ENCODE results near the gene ETHE1. TPM values are rescaled to one million over a fixed set of nuclear protein-coding genes. Genes with fewer than 3 reads are reported as not detected.
A peak's percentile ranks its signal among the peaks of the same experiment; 100 is the strongest.

ETHE1 gene
- polyA plus RNA-seq, 2 of the 4 experiments (the other 2 are of a cell fraction) = 37.3 to 58.9 TPM

DNA sequence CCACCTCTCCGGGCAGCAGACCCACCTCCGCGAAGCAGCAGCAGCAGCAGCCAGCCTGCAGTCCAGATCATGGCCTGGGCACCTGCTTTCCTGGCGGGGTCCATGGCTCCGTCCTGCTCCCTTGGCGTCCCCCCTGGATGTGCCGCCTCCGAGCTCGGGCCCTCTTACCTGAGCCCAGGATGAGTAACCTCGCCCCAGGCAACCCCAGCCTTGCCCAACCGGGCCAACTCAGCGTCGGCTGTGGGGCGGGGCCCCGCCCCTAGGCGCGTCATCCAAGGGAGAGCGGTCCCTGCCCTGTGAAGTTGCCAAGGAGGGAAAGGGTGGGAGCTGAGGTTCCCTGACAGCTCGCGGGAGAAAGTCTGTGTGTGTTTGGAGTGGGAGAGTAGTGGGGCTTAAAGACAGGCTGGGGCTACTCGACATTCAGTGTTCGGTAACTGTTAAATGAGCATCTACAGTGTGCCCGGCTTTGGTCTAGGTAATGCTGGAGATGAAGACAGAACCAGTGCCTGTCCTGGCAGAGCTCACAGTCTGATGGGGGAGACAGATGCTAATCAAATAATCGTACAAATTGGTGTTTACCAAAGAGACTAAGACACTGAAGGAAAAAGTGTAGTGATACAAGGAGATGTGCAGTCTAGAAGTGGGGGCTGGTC is 61.4 kb downstream of the ETHE1 start, which contains the start of gene LYPD3:
Gene LYPD3 (minus strand): TSS at position 141 of the 653 bp plus-strand sequence. CDS start 37 bp downstream, at position 104.
- TF ChIP-seq, protein P1, sequence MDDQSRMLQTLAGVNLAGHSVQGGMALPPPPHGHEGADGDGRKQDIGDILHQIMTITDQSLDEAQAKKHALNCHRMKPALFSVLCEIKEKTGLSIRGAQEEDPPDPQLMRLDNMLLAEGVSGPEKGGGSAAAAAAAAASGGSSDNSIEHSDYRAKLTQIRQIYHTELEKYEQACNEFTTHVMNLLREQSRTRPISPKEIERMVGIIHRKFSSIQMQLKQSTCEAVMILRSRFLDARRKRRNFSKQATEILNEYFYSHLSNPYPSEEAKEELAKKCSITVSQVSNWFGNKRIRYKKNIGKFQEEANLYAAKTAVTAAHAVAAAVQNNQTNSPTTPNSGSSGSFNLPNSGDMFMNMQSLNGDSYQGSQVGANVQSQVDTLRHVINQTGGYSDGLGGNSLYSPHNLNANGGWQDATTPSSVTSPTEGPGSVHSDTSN (IDR thresholded peaks at IDR 0.05) = no peak
- TF ChIP-seq POLR2AphosphoS2 (conservative IDR thresholded peaks at IDR 0.05; ENCODE audit: low read length) (no peak), RFX5 (IDR thresholded peaks at IDR 0.05) (no peak), HEYL (CRISPR knock-in tag; IDR thresholded peaks at IDR 0.05) (no peak), RNF2 (IDR thresholded peaks at IDR 0.05; ENCODE audit: borderline replicate concordance, low read depth) (no peak)
- CTCF ChIA-PET = interaction anchor here (1.0 to 14.0 kb wide), 7 partner anchors 8 to 90 kb away, joined by 3 to 176 read pairs (median 5); no protein-coding TSS in a partner anchor
- no peak for FAIRE-seq
- Histone ChIP-seq H3K4me2 (peak within 1 kb of the TSS; percentile 82), H3K4me3 (peak within 1 kb of the TSS; percentile 62), H3K4me1 (peaks cover 15% of the 10 kb centered on the region), H3K9me3 (no peaks in the 10 kb centered on the region), H3K27ac (peak within 1 kb of the TSS in 1 of 2 experiments; percentile 79; a peak in 1 of 6 replicates)
- POLR2A ChIA-PET = no interaction called here
- 82% methylated on average over 16 of the region's 24 CpGs for WGBS (ENCODE audit: missing lambda C conversion rate)
- no peak for ATAC-seq
- DNase-seq (ENCODE audit: low read depth in 1 of 2, low spot score in 1 of 2) = no peak

DNA sequence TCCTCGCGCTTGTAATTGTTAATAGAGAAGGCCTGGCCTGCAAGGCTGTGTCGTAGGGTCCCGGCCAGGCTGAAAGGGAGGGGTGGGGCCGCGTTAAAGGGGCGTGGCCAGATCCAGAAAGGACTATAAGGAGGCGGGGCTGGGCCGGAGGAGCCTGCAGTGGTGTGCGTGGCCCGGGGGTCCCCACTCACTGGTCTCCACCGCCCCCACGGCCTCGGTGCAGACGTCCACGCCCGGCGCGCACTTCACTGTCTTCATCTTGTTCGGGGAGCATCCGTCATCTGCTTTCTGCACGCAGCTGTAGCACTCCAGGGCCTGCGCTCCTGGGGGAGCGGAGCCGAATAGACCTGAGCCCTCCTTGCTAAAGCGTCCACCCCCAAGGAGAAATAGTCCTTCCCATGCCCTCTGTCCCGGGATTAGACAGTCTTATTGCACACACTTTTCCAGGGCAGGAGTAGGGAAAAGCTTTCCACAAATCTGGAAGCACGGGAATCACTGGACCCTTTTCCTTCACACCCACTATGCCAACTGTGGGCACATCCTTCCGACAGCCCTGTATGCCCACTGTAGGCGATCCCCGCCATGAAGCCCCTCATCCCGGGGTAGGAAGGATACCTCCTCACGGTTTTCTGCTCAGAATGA is 62.7 kb downstream of the ETHE1 start:
- FAIRE-seq (no peak), DNase-seq (ENCODE audit: low read depth in 1 of 2, low spot score in 1 of 2) (no peak), ATAC-seq (peak; percentile 66 to 80)
- Histone ChIP-seq H3K9me3 (no peaks in the 10 kb centered on the region), H3K4me1 (peaks cover 15% of the 10 kb centered on the region), H3K4me3 (peak overlapping the region; percentile 62), H3K4me2 (peak overlapping the region; percentile 82), H3K27ac (peak overlapping the region; percentile 52 to 79; a peak in 4 of 6 replicates)
- CTCF ChIA-PET = interaction anchor here (0.6 to 14.0 kb wide), 11 partner anchors 10 to 302 kb away, joined by 3 to 176 read pairs (median 4); no protein-coding TSS in a partner anchor
- POLR2A ChIA-PET = interaction anchor here (0.8 to 2.0 kb wide), 8 partner anchors 10 to 69 kb away, joined by 3 to 17 read pairs (median 6); partner anchors contain the start of genes PHLDB3 and ZNF575
- 21% methylated on average over 33 of the region's 33 CpGs for WGBS (ENCODE audit: missing lambda C conversion rate)
- TF ChIP-seq POLR2AphosphoS2 (conservative IDR thresholded peaks at IDR 0.05; ENCODE audit: low read length) = no peak
- TF ChIP-seq NPAS2 (CRISPR knock-in tag; IDR thresholded peaks at IDR 0.05; ENCODE audit: borderline replicate concordance) = no peak
- TF ChIP-seq, protein P2, sequence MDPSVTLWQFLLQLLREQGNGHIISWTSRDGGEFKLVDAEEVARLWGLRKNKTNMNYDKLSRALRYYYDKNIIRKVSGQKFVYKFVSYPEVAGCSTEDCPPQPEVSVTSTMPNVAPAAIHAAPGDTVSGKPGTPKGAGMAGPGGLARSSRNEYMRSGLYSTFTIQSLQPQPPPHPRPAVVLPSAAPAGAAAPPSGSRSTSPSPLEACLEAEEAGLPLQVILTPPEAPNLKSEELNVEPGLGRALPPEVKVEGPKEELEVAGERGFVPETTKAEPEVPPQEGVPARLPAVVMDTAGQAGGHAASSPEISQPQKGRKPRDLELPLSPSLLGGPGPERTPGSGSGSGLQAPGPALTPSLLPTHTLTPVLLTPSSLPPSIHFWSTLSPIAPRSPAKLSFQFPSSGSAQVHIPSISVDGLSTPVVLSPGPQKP (IDR thresholded peaks at IDR 0.05; ENCODE audit: low read depth, low read length) = no peak
- TF ChIP-seq HOXA7 (CRISPR knock-in tag; IDR thresholded peaks at IDR 0.05) = no peak
- TF ChIP-seq RNF2 (IDR thresholded peaks at IDR 0.05; ENCODE audit: borderline replicate concordance, low read depth) = no peak
- TF ChIP-seq SMC3 (IDR thresholded peaks at IDR 0.05) = no peak
- no peak for TF ChIP-seq HDAC2 (IDR thresholded peaks at IDR 0.05)
- TF ChIP-seq, protein P3, sequence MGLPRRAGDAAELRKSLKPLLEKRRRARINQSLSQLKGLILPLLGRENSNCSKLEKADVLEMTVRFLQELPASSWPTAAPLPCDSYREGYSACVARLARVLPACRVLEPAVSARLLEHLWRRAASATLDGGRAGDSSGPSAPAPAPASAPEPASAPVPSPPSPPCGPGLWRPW (IDR thresholded peaks at IDR 0.05) = no peak
- TF ChIP-seq CHD2 (IDR thresholded peaks at IDR 0.05; ENCODE audit: low read length, partially characterized antibody) = no peak
- no peak for TF ChIP-seq NR3C1 (IDR thresholded peaks at IDR 0.05)
- TF ChIP-seq JUN (IDR thresholded peaks at IDR 0.05) = no peak
- no peak for TF ChIP-seq CHD4 (IDR thresholded peaks at IDR 0.05; ENCODE audit: borderline replicate concordance)
- TF ChIP-seq HOXB13 (CRISPR knock-in tag; IDR thresholded peaks at IDR 0.05; ENCODE audit: low read depth) = no peak
- TF ChIP-seq, protein P4, sequence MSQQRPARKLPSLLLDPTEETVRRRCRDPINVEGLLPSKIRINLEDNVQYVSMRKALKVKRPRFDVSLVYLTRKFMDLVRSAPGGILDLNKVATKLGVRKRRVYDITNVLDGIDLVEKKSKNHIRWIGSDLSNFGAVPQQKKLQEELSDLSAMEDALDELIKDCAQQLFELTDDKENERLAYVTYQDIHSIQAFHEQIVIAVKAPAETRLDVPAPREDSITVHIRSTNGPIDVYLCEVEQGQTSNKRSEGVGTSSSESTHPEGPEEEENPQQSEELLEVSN (IDR thresholded peaks at IDR 0.05; ENCODE audit: borderline replicate concordance, low read depth) = no peak
- TF ChIP-seq TFCP2L1 (CRISPR knock-in tag; IDR thresholded peaks at IDR 0.05) = no peak
- TF ChIP-seq ZNF302 (CRISPR knock-in tag; IDR thresholded peaks at IDR 0.05) = no peak
- TF ChIP-seq MYC (IDR thresholded peaks at IDR 0.05; ENCODE audit: borderline replicate concordance, low read length) = no peak
- TF ChIP-seq, protein P5, sequence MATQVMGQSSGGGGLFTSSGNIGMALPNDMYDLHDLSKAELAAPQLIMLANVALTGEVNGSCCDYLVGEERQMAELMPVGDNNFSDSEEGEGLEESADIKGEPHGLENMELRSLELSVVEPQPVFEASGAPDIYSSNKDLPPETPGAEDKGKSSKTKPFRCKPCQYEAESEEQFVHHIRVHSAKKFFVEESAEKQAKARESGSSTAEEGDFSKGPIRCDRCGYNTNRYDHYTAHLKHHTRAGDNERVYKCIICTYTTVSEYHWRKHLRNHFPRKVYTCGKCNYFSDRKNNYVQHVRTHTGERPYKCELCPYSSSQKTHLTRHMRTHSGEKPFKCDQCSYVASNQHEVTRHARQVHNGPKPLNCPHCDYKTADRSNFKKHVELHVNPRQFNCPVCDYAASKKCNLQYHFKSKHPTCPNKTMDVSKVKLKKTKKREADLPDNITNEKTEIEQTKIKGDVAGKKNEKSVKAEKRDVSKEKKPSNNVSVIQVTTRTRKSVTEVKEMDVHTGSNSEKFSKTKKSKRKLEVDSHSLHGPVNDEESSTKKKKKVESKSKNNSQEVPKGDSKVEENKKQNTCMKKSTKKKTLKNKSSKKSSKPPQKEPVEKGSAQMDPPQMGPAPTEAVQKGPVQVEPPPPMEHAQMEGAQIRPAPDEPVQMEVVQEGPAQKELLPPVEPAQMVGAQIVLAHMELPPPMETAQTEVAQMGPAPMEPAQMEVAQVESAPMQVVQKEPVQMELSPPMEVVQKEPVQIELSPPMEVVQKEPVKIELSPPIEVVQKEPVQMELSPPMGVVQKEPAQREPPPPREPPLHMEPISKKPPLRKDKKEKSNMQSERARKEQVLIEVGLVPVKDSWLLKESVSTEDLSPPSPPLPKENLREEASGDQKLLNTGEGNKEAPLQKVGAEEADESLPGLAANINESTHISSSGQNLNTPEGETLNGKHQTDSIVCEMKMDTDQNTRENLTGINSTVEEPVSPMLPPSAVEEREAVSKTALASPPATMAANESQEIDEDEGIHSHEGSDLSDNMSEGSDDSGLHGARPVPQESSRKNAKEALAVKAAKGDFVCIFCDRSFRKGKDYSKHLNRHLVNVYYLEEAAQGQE (IDR thresholded peaks at IDR 0.05) = no peak
- TF ChIP-seq RARB (CRISPR knock-in tag; IDR thresholded peaks at IDR 0.05) = no peak
- TF ChIP-seq RFX5 (IDR thresholded peaks at IDR 0.05) = no peak
